Keratinocyte (primary cell): ENCODE results near the gene PSAPL1.

Experiments
- EZH2 ChIP-seq: IDR thresholded peaks from one replicate; pipeline ENCODE4 v1.6.1; 2012; ENCODE audit warnings: inconsistent platforms, mild to moderate bottlenecking, low read length, moderate library complexity
- TF ChIP-seq, protein P1 (sequence below), 3 experiments: IDR thresholded peaks in 1 of 3; conservative IDR thresholded peaks in 1 of 3; optimal IDR thresholded peaks in 1 of 3; 2 replicates in 2 of 3; 3 replicates in 1 of 3; pipeline versions ENCODE3 to v1.5.1; 2011; ENCODE audit warnings: low read length in 3 of 3, mild to moderate bottlenecking in 3 of 3, moderate library complexity in 2 of 3, control low read depth in 1 of 3, inconsistent platforms in 1 of 3; ENCODE audit not compliant: insufficient read depth in 2 of 3; ENCODE audit errors: extremely low read depth in 1 of 3

DNA sequence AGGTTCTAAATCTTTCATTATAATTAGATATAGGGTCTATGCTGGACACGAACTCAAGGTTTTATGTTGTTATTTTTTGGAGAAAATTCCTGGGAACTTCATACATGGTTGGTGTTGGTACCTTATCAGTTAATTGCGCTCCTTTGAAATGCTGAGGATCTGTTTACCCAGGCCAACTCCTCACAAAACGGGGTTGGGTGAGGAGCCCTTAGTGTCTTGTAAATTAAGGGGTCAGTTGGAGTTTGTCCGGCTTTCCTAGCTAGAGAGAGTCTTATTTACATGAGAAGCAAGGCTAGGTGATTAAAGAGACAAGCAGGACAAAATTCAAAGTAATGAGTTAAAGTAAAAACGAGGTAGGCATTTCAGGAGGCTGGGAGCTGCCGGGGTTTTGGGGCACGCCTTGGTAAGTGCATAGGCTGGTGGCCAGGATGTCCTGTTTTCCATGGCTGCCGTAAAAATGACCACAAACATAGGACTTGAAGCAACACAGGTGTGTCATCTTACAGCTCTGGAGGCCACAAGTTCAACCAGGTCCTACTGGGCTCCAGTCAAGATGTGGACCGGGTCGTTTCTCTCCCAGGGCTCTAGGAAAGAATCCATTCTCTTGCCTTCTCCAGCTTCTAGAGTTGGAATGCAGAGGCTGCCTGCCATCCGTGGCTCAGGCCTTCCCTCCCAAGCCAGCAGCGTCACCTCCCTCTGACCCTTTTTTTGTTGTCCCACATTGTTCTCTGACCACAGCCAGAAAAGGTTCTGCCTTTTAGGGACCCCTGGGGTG, 19.8 kb downstream of the PSAPL1 start:
- TF ChIP-seq, protein P1, sequence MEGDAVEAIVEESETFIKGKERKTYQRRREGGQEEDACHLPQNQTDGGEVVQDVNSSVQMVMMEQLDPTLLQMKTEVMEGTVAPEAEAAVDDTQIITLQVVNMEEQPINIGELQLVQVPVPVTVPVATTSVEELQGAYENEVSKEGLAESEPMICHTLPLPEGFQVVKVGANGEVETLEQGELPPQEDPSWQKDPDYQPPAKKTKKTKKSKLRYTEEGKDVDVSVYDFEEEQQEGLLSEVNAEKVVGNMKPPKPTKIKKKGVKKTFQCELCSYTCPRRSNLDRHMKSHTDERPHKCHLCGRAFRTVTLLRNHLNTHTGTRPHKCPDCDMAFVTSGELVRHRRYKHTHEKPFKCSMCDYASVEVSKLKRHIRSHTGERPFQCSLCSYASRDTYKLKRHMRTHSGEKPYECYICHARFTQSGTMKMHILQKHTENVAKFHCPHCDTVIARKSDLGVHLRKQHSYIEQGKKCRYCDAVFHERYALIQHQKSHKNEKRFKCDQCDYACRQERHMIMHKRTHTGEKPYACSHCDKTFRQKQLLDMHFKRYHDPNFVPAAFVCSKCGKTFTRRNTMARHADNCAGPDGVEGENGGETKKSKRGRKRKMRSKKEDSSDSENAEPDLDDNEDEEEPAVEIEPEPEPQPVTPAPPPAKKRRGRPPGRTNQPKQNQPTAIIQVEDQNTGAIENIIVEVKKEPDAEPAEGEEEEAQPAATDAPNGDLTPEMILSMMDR (optimal IDR thresholded peaks at IDR 0.05 in 1 of 3, IDR thresholded peaks at IDR 0.05 in 1 of 3, conservative IDR thresholded peaks at IDR 0.05 in 1 of 3; ENCODE audit: extremely low read depth in 1 of 3, insufficient read depth in 2 of 3, low read length in 3 of 3), result no peak
- no peak for TF ChIP-seq EZH2
